Amniotic epithelial cell (primary cell): Measurements from ENCODE around the gene HSFX3.
"Not testable (repeated sequence)": the region's sequence is repeated elsewhere in the genome, so short reads cannot be mapped to it uniquely, and the experiment has no call there.

ENCODE experiments used
- DNase-seq: peaks from one replicate; pipeline ENCODE4 v3.0.0-alpha.2; 2010; ENCODE audit warnings: low read depth

HSFX3 gene

GRCh38 chrX:149545545-149546543 lies 3.9 kb downstream of the HSFX3 start:
- not testable (repeated sequence) for DNase-seq

GRCh38 chrX:149541521-149542047 lies 8.1 kb downstream of the HSFX3 start:
- no peak for DNase-seq

GRCh38 chrX:149540621-149541520 lies 8.9 kb downstream of the HSFX3 start, which contains the start of gene EOLA1:
EOLA1 (plus strand) TSS chrX:149541012; CDS start chrX:149545631, 4,619 bp downstream.
- DNase-seq = peak; percentile 97

DNA sequence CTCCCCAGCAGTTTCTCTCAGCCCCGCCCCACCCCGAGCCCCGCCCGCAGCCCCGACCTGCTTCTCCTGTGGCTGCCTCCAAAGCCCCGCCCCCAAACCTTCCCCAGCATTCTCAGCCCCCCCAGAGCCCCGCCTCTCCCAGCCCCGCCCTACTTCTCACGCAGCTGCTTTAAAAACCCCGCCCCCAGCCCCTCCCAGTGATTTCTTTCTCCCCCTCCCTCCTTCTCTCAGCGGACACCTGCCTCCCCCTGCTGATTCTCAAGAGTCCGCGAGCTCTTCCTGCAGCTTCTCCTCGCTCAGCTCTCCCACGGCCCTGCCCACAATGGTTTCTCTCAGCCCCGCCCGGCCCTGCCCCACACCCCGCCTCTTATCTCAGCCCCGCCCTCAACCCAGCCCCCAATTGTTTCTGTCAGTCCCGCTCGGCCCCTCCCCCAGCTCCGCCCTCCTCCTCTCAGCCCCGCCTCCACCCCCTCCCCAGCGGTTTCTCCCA lies 9.5 kb downstream of the HSFX3 start:
- peak; percentile 77 for DNase-seq

DNA sequence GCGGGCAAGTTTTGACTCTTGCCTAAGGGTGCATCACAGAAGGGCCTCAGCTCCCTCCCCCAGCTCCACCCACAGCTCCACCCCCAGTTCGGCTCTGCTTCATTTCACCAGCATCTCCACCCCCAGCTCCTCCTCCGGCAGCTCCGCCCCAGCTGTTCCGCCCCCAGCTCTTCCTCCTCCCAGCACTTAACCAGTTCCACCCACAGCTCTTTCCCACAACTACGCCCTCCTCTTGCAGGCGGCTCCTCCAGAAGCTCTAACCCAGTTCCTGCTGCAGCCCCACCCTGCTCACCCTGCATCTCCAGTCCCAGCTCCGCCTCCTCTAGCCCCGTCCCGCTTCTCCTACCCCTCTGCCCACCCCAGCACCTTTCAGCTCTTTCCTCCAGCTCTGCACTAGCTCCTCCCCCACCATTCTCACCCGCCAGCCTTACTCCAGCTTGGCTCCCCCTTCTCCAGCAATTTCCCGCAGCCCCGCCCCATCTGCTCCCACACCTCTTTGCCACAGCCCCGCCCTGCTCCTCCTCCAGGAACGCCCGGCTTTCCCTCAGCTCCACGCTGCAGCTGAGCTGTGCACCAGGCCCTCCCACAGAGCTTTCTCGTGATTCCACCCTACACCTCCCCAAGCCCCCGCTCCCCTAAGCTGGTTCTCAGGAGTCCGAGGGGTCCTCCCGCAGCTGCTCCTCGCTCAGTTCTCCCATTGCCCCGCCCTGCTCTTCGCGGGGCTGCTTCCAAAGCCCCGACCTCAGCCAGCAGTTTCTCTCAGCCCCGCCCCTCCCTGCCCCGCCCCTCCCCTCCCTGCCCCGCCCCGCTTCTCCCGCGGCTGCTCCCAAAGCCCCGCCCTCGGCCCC lies 10.2 kb downstream of the HSFX3 start:
- peak; percentile 93 for DNase-seq

- not testable (repeated sequence) for DNase-seq
Observed at GRCh38 chrX:149537474-149537873, 12.2 kb downstream of the HSFX3 start.

DNA sequence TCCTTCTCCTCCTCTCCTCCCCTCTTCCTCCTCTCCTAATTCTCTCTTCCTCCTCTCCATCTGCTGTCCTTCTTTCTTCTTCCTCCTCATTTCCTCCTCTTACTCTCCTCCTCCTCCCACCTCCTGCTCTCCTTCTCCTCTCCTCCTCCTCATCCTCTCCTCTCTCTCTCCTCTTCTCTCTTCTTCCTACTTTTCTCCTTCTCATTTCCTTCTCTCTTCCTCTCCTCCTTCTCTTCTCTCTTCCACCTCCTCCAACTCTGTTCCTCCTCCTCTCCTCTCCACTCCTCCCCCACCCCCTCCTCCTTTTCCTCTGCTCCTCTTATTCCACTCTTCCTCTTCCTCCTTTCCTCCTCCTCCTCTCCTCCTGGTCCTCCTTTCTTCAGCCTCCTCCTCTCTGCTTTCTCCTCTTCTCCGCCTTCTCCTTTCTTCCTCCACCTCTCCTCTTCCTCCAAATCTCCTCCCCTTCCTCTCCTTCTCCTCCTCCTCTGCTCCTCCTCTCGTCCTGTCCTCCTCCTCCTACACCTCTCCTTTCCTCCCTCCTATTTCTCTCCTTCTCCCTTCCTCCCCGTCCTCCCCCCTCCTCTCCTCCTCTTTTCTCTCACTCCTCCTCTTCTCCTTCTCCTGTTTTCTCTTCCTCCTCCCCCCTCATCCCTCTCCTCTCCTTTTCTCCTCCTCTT lies 14.7 kb downstream of the HSFX3 start:
- not testable (repeated sequence) for DNase-seq

GRCh38 chrX:149533999-149534398 lies 15.7 kb downstream of the HSFX3 start:
- DNase-seq = not testable (repeated sequence)

DNA sequence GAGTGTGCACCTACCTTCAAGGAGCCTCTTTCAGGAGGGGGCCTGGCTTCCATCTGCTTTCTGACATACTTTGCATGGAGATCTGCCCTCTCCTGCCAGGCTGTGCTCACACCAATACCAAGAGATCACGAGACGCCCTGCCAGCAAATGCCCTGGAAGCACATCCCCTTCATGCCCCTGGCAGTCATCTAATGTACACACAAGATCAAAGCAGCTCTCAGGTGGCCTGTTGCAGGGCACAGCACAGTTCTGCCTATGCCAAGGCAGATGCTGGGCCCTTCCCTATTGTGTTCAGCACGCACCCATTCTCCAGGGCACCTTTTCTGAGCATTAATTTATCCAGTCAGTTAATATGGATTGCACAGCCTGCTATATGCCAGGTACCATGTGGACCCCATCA lies 16.9 kb downstream of the HSFX3 start:
- DNase-seq = not testable (repeated sequence)

- DNase-seq = no peak
Observed at GRCh38 chrX:149531599-149531998, 18.1 kb downstream of the HSFX3 start.

GRCh38 chrX:149528381-149528780 lies 21.3 kb downstream of the HSFX3 start:
- DNase-seq = no peak

DNA sequence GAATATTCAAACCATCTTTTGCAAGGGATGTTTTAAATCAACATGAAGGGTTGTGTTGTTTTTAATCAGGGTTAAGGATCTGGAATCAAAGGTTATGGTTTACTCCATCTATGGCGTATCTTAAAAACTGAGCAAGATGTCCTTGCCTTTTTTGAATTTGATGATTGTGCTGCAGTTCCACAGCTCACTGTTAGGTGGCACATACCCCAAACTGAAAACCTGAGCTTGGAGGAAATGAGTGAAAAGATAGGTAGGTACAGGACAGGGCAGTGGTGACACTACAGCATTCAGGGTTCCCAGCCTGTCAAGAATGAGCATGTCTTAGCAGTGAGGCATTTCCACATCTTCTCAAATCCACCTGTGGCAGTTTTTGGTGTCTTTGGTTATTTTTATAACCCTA lies 22.0 kb downstream of the HSFX3 start:
- DNase-seq = peak; percentile 18

GRCh38 chrX:149526318-149527033 lies 23.2 kb downstream of the HSFX3 start:
- DNase-seq = not testable (repeated sequence)

DNA sequence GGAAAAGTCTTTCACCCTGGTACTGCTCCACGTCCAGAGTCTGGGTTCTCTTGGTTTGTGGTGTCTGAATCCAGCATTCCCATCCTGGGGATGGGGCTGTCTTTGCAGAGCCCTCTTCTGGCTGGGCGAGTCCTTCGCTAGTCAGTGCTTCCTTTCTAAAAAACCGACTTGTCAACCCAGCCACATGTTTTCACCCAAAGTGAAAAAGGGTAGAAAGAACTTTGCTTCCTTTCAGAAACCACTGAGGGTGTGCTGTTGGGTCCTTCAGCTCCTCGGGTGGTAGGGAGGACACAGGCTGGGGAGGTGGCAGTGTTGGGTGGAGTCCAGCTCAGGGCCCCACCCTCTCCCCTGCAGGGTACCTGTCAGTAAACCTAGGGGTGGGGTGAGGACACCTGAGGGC lies 23.8 kb downstream of the HSFX3 start:
- not testable (repeated sequence) for DNase-seq

DNA sequence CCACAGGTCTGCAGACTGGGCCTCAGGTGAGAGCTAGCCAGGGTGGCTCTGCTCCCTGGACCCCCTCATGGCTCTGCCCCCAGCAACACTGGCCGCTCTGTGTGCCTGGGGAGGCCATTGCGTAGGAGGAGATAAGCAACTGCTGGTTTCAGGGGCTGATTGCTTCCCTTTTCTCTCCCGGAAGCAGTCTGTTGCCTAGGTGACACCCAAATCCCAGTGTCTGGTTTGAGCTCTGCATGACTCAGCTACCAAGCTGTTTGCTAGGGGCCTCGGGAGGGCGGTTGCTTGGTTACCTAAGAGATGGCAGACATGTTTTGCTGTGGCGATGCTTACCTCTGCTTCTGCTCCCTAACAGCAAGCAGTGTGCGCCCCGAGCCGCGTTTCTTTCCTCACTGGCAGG lies 24.3 kb downstream of the HSFX3 start:
- DNase-seq = peak; percentile 68

- DNase-seq = no peak
Observed at GRCh38 chrX:149522916-149523315, 26.8 kb downstream of the HSFX3 start.

- DNase-seq = no peak
Observed at GRCh38 chrX:149521438-149521837, 28.3 kb downstream of the HSFX3 start.

DNA sequence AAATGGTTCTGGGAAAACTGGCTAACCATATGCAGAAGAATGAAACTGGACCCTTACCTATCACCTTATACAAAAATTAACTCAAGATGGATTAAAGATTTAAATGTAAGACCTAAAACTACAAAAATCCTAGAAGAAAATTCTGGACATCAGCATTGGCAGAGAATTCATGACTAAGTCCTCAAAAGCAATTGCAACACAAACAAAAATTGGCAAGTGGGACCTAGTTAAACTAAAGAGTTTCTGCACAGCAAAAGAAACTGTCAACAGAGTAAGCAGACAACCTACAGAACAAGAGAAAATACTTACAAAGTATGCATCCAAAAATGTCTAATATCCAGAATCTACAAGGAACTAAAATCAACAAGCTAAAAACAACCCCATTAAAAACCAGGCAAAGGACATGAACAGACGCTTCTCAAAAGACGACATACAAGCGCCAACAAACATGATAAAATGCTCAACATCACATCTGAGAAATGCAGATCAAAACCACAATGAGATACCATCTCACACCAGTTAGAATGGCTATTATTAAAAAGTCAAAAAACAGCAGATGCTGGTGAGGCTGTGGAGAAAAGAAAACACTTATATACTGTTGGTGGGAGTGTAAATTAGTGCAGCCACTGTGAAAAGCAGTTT lies 29.0 kb downstream of the HSFX3 start:
- peak; percentile 22 for DNase-seq

DNA sequence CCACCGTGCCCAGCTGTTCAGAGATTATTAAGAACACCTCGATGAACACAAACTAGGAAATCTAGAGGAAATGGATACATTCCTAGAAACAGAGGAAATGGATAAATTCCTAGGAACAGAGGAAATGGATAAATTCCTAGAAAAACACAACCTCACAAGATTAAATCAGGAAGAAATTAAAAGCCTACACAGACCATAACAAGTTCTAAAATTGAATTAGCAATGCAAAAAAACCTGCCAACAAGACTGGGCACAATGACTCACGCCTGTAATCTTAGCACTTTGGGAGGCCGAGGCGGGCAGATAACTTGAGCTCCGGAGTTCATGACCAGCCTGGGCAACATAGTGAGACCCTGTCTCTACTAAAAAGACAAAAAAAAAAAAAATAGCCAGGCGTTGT lies 31.5 kb downstream of the HSFX3 start:
- DNase-seq = no peak
